Heart right ventricle (tissue), 16 donors: Measurements from ENCODE around the gene HS3ST4. TPM values are rescaled to one million over a fixed set of nuclear protein-coding genes. Genes with fewer than 3 reads are reported as not detected.

Experiments used
- ATAC-seq, 8 donors: fragments of 200-7000 bp; cut with Tn5 transposase; one replicate each; pipeline ENCODE4 v1.9.1; 2020; ENCODE audit warnings: mild to moderate bottlenecking in 8 of 8, moderate library complexity in 8 of 8, moderate number of reproducible peaks in 1 of 8
- DNase-seq, 2 donors: peaks; one replicate each; pipeline ENCODE4 v3.0.0-alpha.2; 2020
- H3K27ac ChIP-seq, 10 donors: fragments of 200-600 bp; sonication (generic) in 2 of 10; one replicate each; pipeline versions ENCODE4 v1.5.0 to v1.8.0; 2020 to 2022; ENCODE audit warnings: mild to moderate bottlenecking in 3 of 10
- H3K27me3 ChIP-seq, 7 donors: fragments of 200-600 bp; one replicate each; pipeline ENCODE4 v1.8.0; 2021 to 2022; ENCODE audit warnings: mild to moderate bottlenecking in 2 of 7
- H3K36me3 ChIP-seq, 9 donors: fragments of 200-600 bp; sonication (generic) in 1 of 9; one replicate each; pipeline versions ENCODE4 v1.5.0 to v1.8.0; 2020 to 2022; ENCODE audit warnings: mild to moderate bottlenecking in 2 of 9
- H3K4me1 ChIP-seq, 9 donors: fragments of 200-600 bp; sonication (generic) in 1 of 9; one replicate each; pipeline versions ENCODE4 v1.5.0 to v1.8.0; 2020 to 2022; ENCODE audit warnings: mild to moderate bottlenecking in 4 of 9
- H3K4me3 ChIP-seq, 10 donors: fragments of 200-600 bp; sonication (generic) in 2 of 10; one replicate each; pipeline versions ENCODE4 v1.5.0 to v1.8.0; 2020 to 2022; ENCODE audit warnings: mild to moderate bottlenecking in 7 of 10, moderate library complexity in 2 of 10
- H3K9me3 ChIP-seq, 11 donors: fragments of 200-600 bp in 10 of 11; sonication (generic) in 2 of 11; one replicate each; pipeline versions ENCODE4 v1.5.0 to v1.8.0; 2013 to 2022; ENCODE audit warnings: mild to moderate bottlenecking in 2 of 11, control low read depth in 1 of 11, moderate library complexity in 1 of 11
- CTCF ChIP-seq, 9 donors: fragments of 200-600 bp; sonication (generic) in 2 of 9; IDR thresholded peaks; one replicate each; pipeline versions ENCODE4 v1.5.0 to v1.8.0; 2021 to 2022; ENCODE audit warnings: antibody characterized with exemption in 9 of 9, mild to moderate bottlenecking in 5 of 9, moderate library complexity in 1 of 9
- WGBS, 2 donors: extraction: QIAGEN DNeasy Blood & Tissue Kit; methylation state at CpG; one replicate each; pipeline ENCODE4 v1.1.7; 2013; ENCODE audit warnings: inconsistent platforms in 1 of 2; 5-methylcytosine and 5-hydroxymethylcytosine counted together
- intact Hi-C, 10 donors: fragments of 100-400 bp; cut with DNase I; formaldehyde crosslinking; loops; one replicate each; pipeline versions ENCODE4 v1.11.1 to v1.14.2; 2022
- polyA plus RNA-seq, 2 donors: library from polyadenylated mRNA; stranded (reverse); fragments of 200-250 nt; gene quantifications; one replicate each; pipeline ENCODE4 v1.2.3, GENCODE V29; 2013
- total RNA-seq, 10 donors: library from RNA; stranded (reverse); fragmentation: NEBNext Ultra II Directional in 3 of 10; extraction: Animal tissue kit (Norgen Biotek cat#: 25700) in 3 of 10; gene quantifications; one replicate each; pipeline versions ENCODE4 v1.2.1 to v1.2.4, GENCODE V29; 2021 to 2023
- donor health status: Arrhythmogenic right ventricular cardiomyopathy.
- donor health status: ischemic (EF 13 %, LVEDD 7.1; RV severe dilation, severe dysfunction).
- donor health status: healthy with polysubstance abuse.
- donor health status: DM: no; HTN: yes; CAD: no.
- donor health status: DM: no; HTN: no; CAD: no.
- donor health status: ischemic (EF 25% LVEDD 6.9; RV normal size, moderate dysfunction).
- donor health status: ischemic (EF 25% LVEDD 5.7; RV mildly dilated, moderate dysfunction).
- donor health status: healthy.
- donor health status: DM: yes; HTN: yes; CAD: no.
- donor health status: Ischemic cardiomyopathy.
- donor health status: ischemic (EF 35%, LVEDD 5.7; RV mildly dilated, moderate dysfunction).
- donor health status: nonischemic (EF 11% LVEDD 7.7; RV severe dilation, severe dysfunction).
- donor health status: DM: yes; HTN: yes; CAD: no.
- donor health status: PGD.
- donor health status: ischemic (EF 29% LVEDD 5.4; RV normal size, mild dysfunction).
- donor health status: nonischemic (EF 23%, LVEDD 6.1; RV moderate dilation, normal function).

Gene HS3ST4
- total and polyA plus RNA-seq, 12 donors = 0.01 TPM; not detected in 11

GRCh38 chr16:25910971-25911370 is 219.2 kb downstream of the HS3ST4 start:
- WGBS, 2 donors = 32 to 35% methylated on average over 2 of the region's 2 CpGs
- Histone ChIP-seq H3K4me1 (no peaks in the 10 kb centered on the region), H3K27me3 (peaks cover 0 to 5% (median 0%) of the 10 kb centered on the region in 7 donors), H3K9me3 (no peaks in the 10 kb centered on the region), H3K27ac (no peak overlapping the region), H3K36me3 (no peaks in the 10 kb centered on the region), H3K4me3 (no peak overlapping the region)
- DNase-seq (no peak), ATAC-seq (no peak)
- intact Hi-C loops = no loop called here
- no peak for TF ChIP-seq CTCF (IDR thresholded peaks at IDR 0.05)

GRCh38 chr16:25912321-25912720 is 220.6 kb downstream of the HS3ST4 start:
- WGBS, 2 donors = 57 to 66% methylated on average over 5 of the region's 5 CpGs
- no peak overlapping the region for H3K27ac ChIP-seq

GRCh38 chr16:25914357-25914962 is 222.7 kb downstream of the HS3ST4 start:
- H3K4me1 ChIP-seq = no peaks in the 10 kb centered on the region
- intact Hi-C loops = no loop called here
- no peak overlapping the region for H3K4me3 ChIP-seq
- 82% methylated on average over 7 of the region's 7 CpGs for WGBS, 2 donors
- ATAC-seq (no peak), DNase-seq (no peak)
- H3K36me3 ChIP-seq = no peaks in the 10 kb centered on the region
- no peak overlapping the region for H3K27ac ChIP-seq
- no peaks in the 10 kb centered on the region for H3K9me3 ChIP-seq
- TF ChIP-seq CTCF (IDR thresholded peaks at IDR 0.05) = no peak
- H3K27me3 ChIP-seq = peaks cover 0 to 11% (median 0%) of the 10 kb centered on the region in 7 donors

More at GRCh38 chr16:25912321-25912720, 220.6 kb downstream of the HS3ST4 start:
- no peaks in the 10 kb centered on the region for H3K36me3 ChIP-seq
- ATAC-seq (no peak), DNase-seq (no peak)
- H3K4me1 ChIP-seq = no peaks in the 10 kb centered on the region
- H3K27me3 ChIP-seq = peaks cover 0 to 5% (median 0%) of the 10 kb centered on the region in 7 donors
- intact Hi-C loops = no loop called here
- no peaks in the 10 kb centered on the region for H3K9me3 ChIP-seq
- no peak overlapping the region for H3K4me3 ChIP-seq
- TF ChIP-seq CTCF (IDR thresholded peaks at IDR 0.05) = no peak

GRCh38 chr16:25916037-25916436 is 224.3 kb downstream of the HS3ST4 start:
- Histone ChIP-seq H3K27ac (no peak overlapping the region), H3K27me3 (peaks cover 0 to 11% (median 0%) of the 10 kb centered on the region in 7 donors), H3K4me3 (no peak overlapping the region), H3K9me3 (no peaks in the 10 kb centered on the region), H3K36me3 (no peaks in the 10 kb centered on the region), H3K4me1 (no peaks in the 10 kb centered on the region)
- intact Hi-C loops = no loop called here
- WGBS, 2 donors = 76 to 79% methylated on average over 4 of the region's 4 CpGs
- DNase-seq (no peak), ATAC-seq (no peak)
- no peak for TF ChIP-seq CTCF (IDR thresholded peaks at IDR 0.05)
